ENCODE data around the gene PABPN1. TPM values are rescaled to one million over a fixed set of nuclear protein-coding genes. Genes with fewer than 3 reads are reported as not detected.

The PABPN1 gene
- total RNA-seq, 1 donor from 2014 or later = 162 TPM

DNA sequence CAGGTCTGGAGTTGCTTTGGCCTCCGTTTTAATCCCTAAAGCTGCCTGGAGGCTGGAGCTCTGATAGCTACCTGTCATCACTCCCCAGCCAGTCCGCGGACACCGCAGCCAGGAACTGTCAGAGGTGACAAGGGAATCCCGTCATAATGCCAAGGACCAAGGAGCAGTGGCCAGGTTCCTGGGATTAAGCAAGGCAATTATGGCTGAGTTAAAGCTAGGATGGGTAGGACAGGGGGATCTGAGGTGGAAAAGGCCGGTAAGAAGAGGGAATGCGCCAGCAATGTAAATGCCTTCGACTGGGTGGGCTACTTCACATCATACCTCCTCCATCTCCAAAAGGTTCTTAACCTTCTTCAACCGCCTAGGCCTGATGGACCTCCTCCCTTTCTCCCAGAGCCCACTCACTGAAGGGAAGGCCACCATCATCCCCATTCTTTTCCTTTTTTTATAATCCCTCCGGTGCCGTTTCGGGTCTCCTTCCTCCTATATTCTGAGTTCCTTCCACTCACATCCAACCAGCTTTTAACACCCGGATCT is 20.5 kb upstream of the PABPN1 start:
- Mint-ChIP-seq H3K9me3 (ENCODE audit: unreplicated experiment) (no peaks in the 10 kb centered on the region), H3K27me3 (ENCODE audit: low read depth, unreplicated experiment) (peaks cover 2% of the 10 kb centered on the region), H3K4me3 (ENCODE audit: unreplicated experiment) (peak overlapping the region; percentile 86), H3K4me1 (ENCODE audit: low read depth, unreplicated experiment) (peaks cover 19% of the 10 kb centered on the region), H3K27ac (ENCODE audit: unreplicated experiment) (peak overlapping the region; percentile 69), H3K36me3 (ENCODE audit: low read depth, unreplicated experiment) (peaks cover 6% of the 10 kb centered on the region)
- Histone ChIP-seq H4K20me1 (ENCODE audit: insufficient read depth, low read length) (no peaks in the 10 kb centered on the region), H3K4me3 (ENCODE audit: insufficient read depth, low read depth, low read length) (peak overlapping the region; percentile 74), H3K27ac (ENCODE audit: low read depth, low read length) (peak overlapping the region; percentile 98), H3K36me3 (ENCODE audit: insufficient read depth, low read length) (no peaks in the 10 kb centered on the region), H3K4me1 (ENCODE audit: insufficient read depth, low read length) (peaks cover 15% of the 10 kb centered on the region), H3K4me2 (ENCODE audit: low read length) (peak overlapping the region; percentile 95), H3K9me3 (ENCODE audit: insufficient read depth, low read depth, low read length) (no peaks in the 10 kb centered on the region), H3K27me3 (ENCODE audit: insufficient read depth, low read length) (no peaks in the 10 kb centered on the region), H3K9ac (ENCODE audit: low read length) (peak overlapping the region; percentile 92), H2AFZ (ENCODE audit: low read depth, low read length) (peak overlapping the region; percentile 75), H3K79me2 (ENCODE audit: insufficient read depth, low read length) (peaks cover 5% of the 10 kb centered on the region)
- DNase-seq (ENCODE audit: low read depth) (no peak), FAIRE-seq (no peak)
- no peak for TF ChIP-seq EZH2 (IDR thresholded peaks at IDR 0.05; ENCODE audit: insufficient read depth, low read length)
- TF ChIP-seq, protein P1, sequence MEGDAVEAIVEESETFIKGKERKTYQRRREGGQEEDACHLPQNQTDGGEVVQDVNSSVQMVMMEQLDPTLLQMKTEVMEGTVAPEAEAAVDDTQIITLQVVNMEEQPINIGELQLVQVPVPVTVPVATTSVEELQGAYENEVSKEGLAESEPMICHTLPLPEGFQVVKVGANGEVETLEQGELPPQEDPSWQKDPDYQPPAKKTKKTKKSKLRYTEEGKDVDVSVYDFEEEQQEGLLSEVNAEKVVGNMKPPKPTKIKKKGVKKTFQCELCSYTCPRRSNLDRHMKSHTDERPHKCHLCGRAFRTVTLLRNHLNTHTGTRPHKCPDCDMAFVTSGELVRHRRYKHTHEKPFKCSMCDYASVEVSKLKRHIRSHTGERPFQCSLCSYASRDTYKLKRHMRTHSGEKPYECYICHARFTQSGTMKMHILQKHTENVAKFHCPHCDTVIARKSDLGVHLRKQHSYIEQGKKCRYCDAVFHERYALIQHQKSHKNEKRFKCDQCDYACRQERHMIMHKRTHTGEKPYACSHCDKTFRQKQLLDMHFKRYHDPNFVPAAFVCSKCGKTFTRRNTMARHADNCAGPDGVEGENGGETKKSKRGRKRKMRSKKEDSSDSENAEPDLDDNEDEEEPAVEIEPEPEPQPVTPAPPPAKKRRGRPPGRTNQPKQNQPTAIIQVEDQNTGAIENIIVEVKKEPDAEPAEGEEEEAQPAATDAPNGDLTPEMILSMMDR (IDR thresholded peaks at IDR 0.05; ENCODE audit: insufficient read depth, low read depth, low read length) = no peak

DNA sequence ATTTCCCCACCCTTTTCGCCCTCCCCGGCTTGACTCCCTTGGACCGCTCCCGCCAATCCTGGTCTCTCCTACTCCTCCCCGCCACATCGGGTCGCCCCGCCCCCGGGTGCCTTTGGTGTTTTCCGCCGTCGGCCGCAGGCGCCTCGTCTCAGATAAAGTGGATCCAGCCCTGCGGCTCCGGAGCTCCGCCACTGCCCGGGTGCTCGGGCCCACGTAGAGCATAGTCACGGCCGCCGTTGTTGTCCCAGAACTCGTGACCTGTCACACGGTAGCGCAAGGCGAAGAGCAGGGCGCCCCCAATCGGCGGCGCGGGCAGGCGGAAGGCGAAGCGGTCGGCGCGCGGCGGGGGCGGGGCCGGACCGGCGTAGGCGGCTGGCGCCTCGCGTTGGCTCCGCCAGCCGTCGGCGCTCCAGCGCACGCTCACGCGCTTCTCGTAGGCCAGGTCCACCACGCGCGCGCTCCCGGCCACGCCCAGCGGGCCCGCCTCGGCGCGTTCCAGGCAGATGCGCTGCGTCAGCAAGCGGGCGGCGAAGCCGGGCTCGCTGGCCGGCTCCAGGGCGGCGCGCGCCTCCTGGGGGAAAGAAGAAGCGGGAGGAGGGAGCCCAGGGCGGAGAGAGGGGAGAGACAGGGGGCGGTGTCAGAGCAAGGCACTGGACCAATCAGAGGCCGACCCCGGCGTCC is 19.8 kb upstream of the PABPN1 start:
- TF ChIP-seq, protein P1 (IDR thresholded peaks at IDR 0.05; ENCODE audit: insufficient read depth, low read depth, low read length) = no peak
- TF ChIP-seq EZH2 (IDR thresholded peaks at IDR 0.05; ENCODE audit: insufficient read depth, low read length) = no peak
- H4K20me1 ChIP-seq (ENCODE audit: insufficient read depth, low read length) = no peaks in the 10 kb centered on the region
- DNase-seq (ENCODE audit: low read depth) (peak; percentile 94), FAIRE-seq (no peak)
- H3K79me2 ChIP-seq (ENCODE audit: insufficient read depth, low read length) = peaks cover 8% of the 10 kb centered on the region
- Mint-ChIP-seq H3K27me3 (ENCODE audit: low read depth, unreplicated experiment) (peaks cover 2% of the 10 kb centered on the region), H3K4me3 (ENCODE audit: unreplicated experiment) (peak overlapping the region; percentile 86), H3K4me1 (ENCODE audit: low read depth, unreplicated experiment) (peaks cover 21% of the 10 kb centered on the region), H3K36me3 (ENCODE audit: low read depth, unreplicated experiment) (peaks cover 6% of the 10 kb centered on the region), H3K27ac (ENCODE audit: unreplicated experiment) (peak overlapping the region; percentile 81), H3K9me3 (ENCODE audit: unreplicated experiment) (no peaks in the 10 kb centered on the region)
- H3K27me3 ChIP-seq (ENCODE audit: insufficient read depth, low read length) = no peaks in the 10 kb centered on the region
- no peaks in the 10 kb centered on the region for H3K9me3 ChIP-seq (ENCODE audit: insufficient read depth, low read depth, low read length)
- peak overlapping the region; percentile 96 for H3K4me2 ChIP-seq (ENCODE audit: low read length)
- H3K4me3 ChIP-seq (ENCODE audit: insufficient read depth, low read depth, low read length) = peak overlapping the region; percentile 74
- H3K27ac ChIP-seq (ENCODE audit: low read depth, low read length) = peak overlapping the region; percentile 98
- H3K36me3 ChIP-seq (ENCODE audit: insufficient read depth, low read length) = no peaks in the 10 kb centered on the region
- H3K9ac ChIP-seq (ENCODE audit: low read length) = peak overlapping the region; percentile 92
- peaks cover 15% of the 10 kb centered on the region for H3K4me1 ChIP-seq (ENCODE audit: insufficient read depth, low read length)
- H2AFZ ChIP-seq (ENCODE audit: low read depth, low read length) = peak overlapping the region; percentile 90

DNA sequence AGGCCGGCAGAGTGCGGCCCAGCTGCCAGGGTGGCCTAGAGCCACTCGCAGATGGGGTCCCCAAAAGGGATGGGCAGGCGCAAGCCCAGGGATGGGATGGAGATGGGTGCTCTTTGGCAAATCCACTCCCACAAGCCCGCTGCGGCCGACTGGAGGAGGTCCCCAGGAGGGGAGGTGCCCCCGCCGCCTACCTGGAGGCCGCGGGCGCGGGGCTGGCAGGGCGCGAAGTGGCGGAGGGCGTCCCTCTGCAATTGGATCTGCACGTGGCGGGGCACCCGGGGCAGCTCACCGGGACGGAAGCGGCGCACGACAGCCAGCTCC is 19.3 kb upstream of the PABPN1 start:
- Histone ChIP-seq H3K36me3 (ENCODE audit: insufficient read depth, low read length) (no peaks in the 10 kb centered on the region), H3K9me3 (ENCODE audit: insufficient read depth, low read depth, low read length) (no peaks in the 10 kb centered on the region), H3K79me2 (ENCODE audit: insufficient read depth, low read length) (peaks cover 12% of the 10 kb centered on the region), H3K4me2 (ENCODE audit: low read length) (peak overlapping the region; percentile 96), H3K27ac (ENCODE audit: low read depth, low read length) (peak overlapping the region; percentile 72), H3K4me1 (ENCODE audit: insufficient read depth, low read length) (peaks cover 15% of the 10 kb centered on the region), H4K20me1 (ENCODE audit: insufficient read depth, low read length) (no peaks in the 10 kb centered on the region), H3K27me3 (ENCODE audit: insufficient read depth, low read length) (no peaks in the 10 kb centered on the region), H2AFZ (ENCODE audit: low read depth, low read length) (peak overlapping the region; percentile 90), H3K4me3 (ENCODE audit: insufficient read depth, low read depth, low read length) (peak overlapping the region; percentile 70), H3K9ac (ENCODE audit: low read length) (peak overlapping the region; percentile 84)
- H3K27me3 Mint-ChIP-seq (ENCODE audit: low read depth, unreplicated experiment) = no peaks in the 10 kb centered on the region
- H3K4me1 Mint-ChIP-seq (ENCODE audit: low read depth, unreplicated experiment) = peaks cover 21% of the 10 kb centered on the region
- no peaks in the 10 kb centered on the region for H3K9me3 Mint-ChIP-seq (ENCODE audit: unreplicated experiment)
- FAIRE-seq = no peak
- no peak overlapping the region for H3K27ac Mint-ChIP-seq (ENCODE audit: unreplicated experiment)
- no peak for DNase-seq (ENCODE audit: low read depth)
- peaks cover 3% of the 10 kb centered on the region for H3K36me3 Mint-ChIP-seq (ENCODE audit: low read depth, unreplicated experiment)
- H3K4me3 Mint-ChIP-seq (ENCODE audit: unreplicated experiment) = peak overlapping the region; percentile 82
- TF ChIP-seq, protein P1 (IDR thresholded peaks at IDR 0.05; ENCODE audit: insufficient read depth, low read depth, low read length) = no peak
- TF ChIP-seq EZH2 (IDR thresholded peaks at IDR 0.05; ENCODE audit: insufficient read depth, low read length) = no peak
